ENCODE measurements around the gene PXDC1.

The PXDC1 gene

DNA sequence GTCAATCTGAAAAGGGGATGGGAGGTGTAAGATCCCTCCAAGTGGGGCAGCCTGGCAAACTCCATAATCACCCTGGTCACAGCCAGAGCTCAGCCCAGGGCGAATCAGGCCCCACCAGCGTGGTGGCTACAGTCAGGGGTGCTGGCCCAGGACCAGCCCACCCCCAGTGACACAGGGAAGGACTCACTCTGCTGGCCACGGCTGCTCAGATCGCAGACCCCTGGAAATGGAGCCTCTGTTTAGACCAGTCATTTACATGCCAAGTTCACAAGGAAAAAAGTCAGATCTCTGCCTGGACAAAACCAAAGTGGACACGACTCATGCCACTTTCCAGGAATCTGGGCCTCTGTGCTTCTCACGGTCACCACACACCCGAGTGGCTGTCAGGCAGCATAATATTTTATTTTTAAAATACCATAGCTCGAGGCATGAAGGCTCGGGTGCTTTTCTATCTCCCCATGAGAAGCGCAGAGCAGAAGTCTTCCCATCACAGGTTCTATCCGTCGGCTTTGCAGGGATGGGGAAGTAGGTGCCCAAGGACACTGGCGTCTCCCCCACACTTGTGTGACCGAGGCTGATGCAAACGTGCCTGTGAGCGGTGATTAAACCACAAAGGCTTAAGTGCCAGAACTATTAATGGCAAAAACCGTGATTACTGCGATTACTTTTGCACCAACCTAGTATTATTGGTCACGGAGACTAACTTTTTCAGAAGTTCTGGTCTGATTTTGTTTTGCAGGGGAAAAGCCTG lies 13.0 kb downstream of the PXDC1 start:
- H3K27ac ChIP-seq (ENCODE audit: low read depth, low read length), result no peak overlapping the region
- no peak overlapping the region for H3K4me3 ChIP-seq (ENCODE audit: low read length)
- peaks cover 11% of the 10 kb centered on the region for H3K4me1 ChIP-seq (ENCODE audit: control insufficient read depth, insufficient read depth, low read length)
- H3K9ac ChIP-seq (ENCODE audit: low read length), result no peak overlapping the region
- no peaks in the 10 kb centered on the region for H3K27me3 ChIP-seq (ENCODE audit: control insufficient read depth, insufficient read depth, low read length)
- peaks cover 8% of the 10 kb centered on the region for H3K36me3 ChIP-seq (ENCODE audit: control insufficient read depth, insufficient read depth, low read length)

DNA sequence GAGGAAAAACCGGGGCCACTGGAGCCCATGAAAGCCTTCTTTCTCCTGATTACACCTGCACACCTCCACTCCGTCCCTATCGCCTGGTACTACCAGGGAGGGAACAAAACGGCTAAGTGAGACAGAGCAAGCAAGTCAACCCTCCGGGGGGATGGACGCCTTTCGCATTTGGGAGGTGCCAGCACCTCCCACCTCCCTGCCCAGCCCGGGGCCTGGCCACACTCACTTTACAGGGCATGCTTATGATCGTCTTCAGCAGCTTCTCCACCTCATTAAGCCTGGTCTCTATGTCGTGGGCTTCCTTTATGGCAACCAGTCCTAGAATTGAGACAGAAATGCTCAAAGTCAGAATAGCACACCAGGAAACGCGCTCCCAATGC lies 13.7 kb downstream of the PXDC1 start:
- Histone ChIP-seq H3K4me3 (ENCODE audit: low read length) (no peak overlapping the region), H3K9ac (ENCODE audit: low read length) (no peak overlapping the region), H3K4me1 (ENCODE audit: control insufficient read depth, insufficient read depth, low read length) (peaks cover 4% of the 10 kb centered on the region), H3K36me3 (ENCODE audit: control insufficient read depth, insufficient read depth, low read length) (peaks cover 8% of the 10 kb centered on the region), H3K27me3 (ENCODE audit: control insufficient read depth, insufficient read depth, low read length) (no peaks in the 10 kb centered on the region), H3K27ac (ENCODE audit: low read depth, low read length) (no peak overlapping the region)

DNA sequence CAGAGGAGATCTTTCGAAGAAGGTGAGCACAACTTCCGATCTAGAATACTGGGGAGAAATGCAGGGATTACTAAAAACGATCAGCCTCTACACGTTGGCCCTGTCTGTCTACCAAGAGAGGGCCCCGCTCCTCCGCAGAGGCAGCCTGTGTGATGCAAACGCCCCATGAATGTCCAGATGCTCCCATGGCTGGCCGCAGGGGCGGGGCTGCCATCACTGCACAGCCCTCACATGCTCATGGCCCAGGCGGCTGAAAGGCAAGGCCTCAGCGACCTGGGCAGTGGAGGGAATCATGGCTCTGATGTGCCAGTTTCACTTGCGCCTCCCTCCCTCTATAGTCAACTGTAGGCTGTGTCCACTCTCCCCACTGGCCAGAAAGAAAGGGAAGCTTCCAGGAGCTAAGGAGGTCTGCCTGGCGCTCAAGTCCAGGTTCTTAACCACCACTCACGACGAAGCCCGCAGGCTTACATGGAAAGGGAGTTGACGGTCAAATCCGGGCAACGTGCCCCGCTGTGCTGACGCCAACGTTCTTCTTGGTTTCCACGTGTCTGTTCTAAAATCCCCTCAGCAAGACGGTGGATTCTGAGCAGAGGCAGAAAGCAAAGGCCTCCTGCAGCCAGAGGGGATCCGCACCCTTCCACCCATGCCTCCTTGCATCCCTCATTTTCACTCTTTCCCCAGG lies 14.2 kb downstream of the PXDC1 start:
- peaks cover 2% of the 10 kb centered on the region for H3K4me1 ChIP-seq (ENCODE audit: control insufficient read depth, insufficient read depth, low read length)
- no peak overlapping the region for H3K27ac ChIP-seq (ENCODE audit: low read depth, low read length)
- peaks cover 8% of the 10 kb centered on the region for H3K36me3 ChIP-seq (ENCODE audit: control insufficient read depth, insufficient read depth, low read length)
- no peaks in the 10 kb centered on the region for H3K27me3 ChIP-seq (ENCODE audit: control insufficient read depth, insufficient read depth, low read length)
- no peak overlapping the region for H3K9ac ChIP-seq (ENCODE audit: low read length)
- H3K4me3 ChIP-seq (ENCODE audit: low read length), result no peak overlapping the region

DNA sequence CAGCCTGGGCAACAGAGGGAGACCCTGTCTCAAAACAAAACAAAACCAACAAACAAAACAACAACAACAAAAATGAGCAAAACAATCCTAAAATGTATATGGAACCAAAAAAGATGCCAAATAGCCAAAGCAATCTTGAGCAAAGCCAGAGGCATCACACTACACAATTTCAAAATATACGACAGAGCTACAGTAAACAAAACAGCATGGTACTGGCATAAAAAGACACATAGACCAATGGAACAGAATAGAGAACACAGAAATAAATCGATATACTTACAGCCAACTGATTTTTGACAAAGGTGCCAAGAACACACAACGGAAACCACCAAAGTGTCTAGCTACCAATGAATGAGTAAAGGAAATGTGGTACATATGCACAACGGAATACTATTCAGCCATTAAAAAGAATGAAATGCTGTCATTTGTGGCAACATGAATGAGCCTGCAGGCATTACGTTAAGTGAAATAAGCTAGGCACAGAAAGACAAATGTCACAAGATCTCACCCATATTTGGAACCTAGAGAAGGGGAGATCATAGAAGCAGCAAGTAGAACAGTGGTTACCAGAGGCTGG lies 16.4 kb downstream of the PXDC1 start:
- Histone ChIP-seq H3K27me3 (ENCODE audit: control insufficient read depth, insufficient read depth, low read length) (no peaks in the 10 kb centered on the region), H3K36me3 (ENCODE audit: control insufficient read depth, insufficient read depth, low read length) (peaks cover 8% of the 10 kb centered on the region), H3K4me1 (ENCODE audit: control insufficient read depth, insufficient read depth, low read length) (peaks cover 3% of the 10 kb centered on the region), H3K4me3 (ENCODE audit: low read length) (no peak overlapping the region), H3K9ac (ENCODE audit: low read length) (no peak overlapping the region), H3K27ac (ENCODE audit: low read depth, low read length) (no peak overlapping the region)

DNA sequence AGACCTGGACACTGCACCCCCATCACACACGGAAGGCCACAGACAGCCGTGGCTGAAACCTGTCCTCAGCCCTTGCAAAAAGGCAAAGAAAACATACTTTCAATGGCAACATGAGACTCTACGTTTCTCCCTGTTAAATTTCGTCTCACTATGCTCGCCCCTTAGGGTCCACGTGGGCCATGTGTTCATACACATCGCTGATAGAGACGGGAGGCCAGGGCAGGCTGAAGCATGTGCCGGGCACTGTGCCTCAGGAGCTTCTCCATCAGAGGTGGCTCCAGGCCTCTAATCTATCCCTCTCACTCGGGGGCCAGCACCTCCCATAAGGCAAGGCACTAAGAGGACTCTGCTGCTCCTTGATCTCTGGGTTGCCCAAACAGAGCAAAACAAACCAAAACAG lies 17.5 kb downstream of the PXDC1 start:
- Histone ChIP-seq H3K27ac (ENCODE audit: low read depth, low read length) (no peak overlapping the region), H3K27me3 (ENCODE audit: control insufficient read depth, insufficient read depth, low read length) (no peaks in the 10 kb centered on the region), H3K9ac (ENCODE audit: low read length) (no peak overlapping the region), H3K36me3 (ENCODE audit: control insufficient read depth, insufficient read depth, low read length) (peaks cover 8% of the 10 kb centered on the region), H3K4me1 (ENCODE audit: control insufficient read depth, insufficient read depth, low read length) (peaks cover 3% of the 10 kb centered on the region), H3K4me3 (ENCODE audit: low read length) (no peak overlapping the region)

DNA sequence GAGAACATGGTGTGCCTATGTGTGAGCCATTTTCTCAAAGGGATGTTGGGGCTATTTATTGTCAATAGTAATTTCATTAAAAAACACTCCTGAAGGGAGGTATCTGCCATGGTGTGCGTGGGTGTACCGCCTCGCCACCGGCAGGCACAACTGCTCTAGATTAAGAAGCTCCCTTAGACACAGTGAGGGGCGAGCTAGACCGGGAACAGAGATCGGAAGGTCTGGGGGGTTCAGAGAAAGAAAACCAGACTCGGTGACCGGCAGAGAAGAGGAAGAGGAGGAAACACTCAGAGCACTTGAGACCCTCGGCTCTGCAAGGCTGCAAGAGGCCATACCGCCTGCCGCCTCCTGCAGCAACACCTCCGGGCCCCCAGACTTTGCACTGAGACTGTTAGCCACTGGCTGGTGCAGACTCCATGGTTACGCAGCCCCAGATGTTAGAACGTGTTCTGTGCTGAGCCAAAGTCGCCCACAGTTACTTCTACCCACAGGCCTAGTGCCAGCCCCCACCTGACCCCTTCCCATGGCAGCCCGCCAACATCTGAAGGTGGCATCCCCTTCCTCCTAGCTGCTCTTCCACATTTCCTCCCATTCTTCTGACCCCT lies 18.1 kb downstream of the PXDC1 start:
- H3K36me3 ChIP-seq (ENCODE audit: control insufficient read depth, insufficient read depth, low read length), result peaks cover 8% of the 10 kb centered on the region
- no peak overlapping the region for H3K9ac ChIP-seq (ENCODE audit: low read length)
- H3K4me1 ChIP-seq (ENCODE audit: control insufficient read depth, insufficient read depth, low read length), result peaks cover 3% of the 10 kb centered on the region
- H3K4me3 ChIP-seq (ENCODE audit: low read length), result no peak overlapping the region
- H3K27ac ChIP-seq (ENCODE audit: low read depth, low read length), result no peak overlapping the region
- H3K27me3 ChIP-seq (ENCODE audit: control insufficient read depth, insufficient read depth, low read length), result no peaks in the 10 kb centered on the region

DNA sequence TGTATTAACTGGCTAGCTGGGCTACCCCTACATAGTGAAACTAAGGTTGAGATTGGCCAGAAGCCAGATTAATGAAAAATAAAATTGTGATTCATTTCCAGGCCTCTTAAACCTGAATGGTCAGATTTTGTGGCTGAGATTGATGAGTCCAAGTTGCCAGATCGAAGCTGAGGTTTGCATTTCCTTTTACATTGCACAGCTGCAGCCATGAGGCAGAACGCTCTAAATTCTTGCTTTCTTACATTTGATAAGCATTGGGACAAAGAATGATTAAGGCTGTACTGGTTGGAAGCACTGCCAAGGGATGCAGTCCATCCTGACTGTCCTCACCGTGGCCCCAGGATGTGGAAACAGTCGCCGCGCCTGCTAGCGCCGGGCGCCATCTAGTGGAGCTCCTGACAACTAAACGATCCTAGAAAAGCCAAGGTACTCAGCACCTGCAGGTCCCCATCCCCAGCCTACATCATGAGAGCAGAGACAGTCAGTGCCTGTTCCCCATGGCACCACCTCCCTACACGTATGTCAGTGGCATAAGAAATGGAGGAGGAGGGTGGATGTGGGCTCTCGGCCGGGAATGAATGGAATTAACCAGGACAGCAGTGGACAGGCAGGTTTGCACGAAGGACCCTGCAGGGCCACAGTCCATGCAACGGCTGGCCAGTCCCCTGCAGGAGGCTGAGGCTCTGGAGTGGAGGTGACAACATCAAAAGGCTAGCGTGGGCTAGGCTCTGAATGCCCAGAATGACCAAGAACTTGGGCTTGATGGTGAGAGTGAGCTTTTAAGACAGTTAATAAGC lies 19.0 kb downstream of the PXDC1 start:
- peaks cover 3% of the 10 kb centered on the region for H3K4me1 ChIP-seq (ENCODE audit: control insufficient read depth, insufficient read depth, low read length)
- H3K36me3 ChIP-seq (ENCODE audit: control insufficient read depth, insufficient read depth, low read length), result peaks cover 8% of the 10 kb centered on the region
- H3K27ac ChIP-seq (ENCODE audit: low read depth, low read length), result no peak overlapping the region
- no peaks in the 10 kb centered on the region for H3K27me3 ChIP-seq (ENCODE audit: control insufficient read depth, insufficient read depth, low read length)
- H3K4me3 ChIP-seq (ENCODE audit: low read length), result no peak overlapping the region
- no peak overlapping the region for H3K9ac ChIP-seq (ENCODE audit: low read length)

- H3K9ac ChIP-seq (ENCODE audit: low read length), result no peak overlapping the region
Measured at GRCh38 chr6:3731700-3732099, 19.8 kb downstream of the PXDC1 start.

GRCh38 chr6:3729603-3730344 lies 21.7 kb downstream of the PXDC1 start:
- Histone ChIP-seq H3K36me3 (ENCODE audit: control insufficient read depth, insufficient read depth, low read length) (peaks cover 4% of the 10 kb centered on the region), H3K27me3 (ENCODE audit: control insufficient read depth, insufficient read depth, low read length) (no peaks in the 10 kb centered on the region), H3K27ac (ENCODE audit: low read depth, low read length) (no peak overlapping the region), H3K4me3 (ENCODE audit: low read length) (no peak overlapping the region), H3K9ac (ENCODE audit: low read length) (no peak overlapping the region), H3K4me1 (ENCODE audit: control insufficient read depth, insufficient read depth, low read length) (peaks cover 3% of the 10 kb centered on the region)

More at GRCh38 chr6:3731700-3732099, 19.8 kb downstream of the PXDC1 start:
- Histone ChIP-seq H3K27me3 (ENCODE audit: control insufficient read depth, insufficient read depth, low read length) (no peaks in the 10 kb centered on the region), H3K27ac (ENCODE audit: low read depth, low read length) (no peak overlapping the region), H3K36me3 (ENCODE audit: control insufficient read depth, insufficient read depth, low read length) (peaks cover 7% of the 10 kb centered on the region), H3K4me3 (ENCODE audit: low read length) (no peak overlapping the region), H3K4me1 (ENCODE audit: control insufficient read depth, insufficient read depth, low read length) (peaks cover 3% of the 10 kb centered on the region)

DNA sequence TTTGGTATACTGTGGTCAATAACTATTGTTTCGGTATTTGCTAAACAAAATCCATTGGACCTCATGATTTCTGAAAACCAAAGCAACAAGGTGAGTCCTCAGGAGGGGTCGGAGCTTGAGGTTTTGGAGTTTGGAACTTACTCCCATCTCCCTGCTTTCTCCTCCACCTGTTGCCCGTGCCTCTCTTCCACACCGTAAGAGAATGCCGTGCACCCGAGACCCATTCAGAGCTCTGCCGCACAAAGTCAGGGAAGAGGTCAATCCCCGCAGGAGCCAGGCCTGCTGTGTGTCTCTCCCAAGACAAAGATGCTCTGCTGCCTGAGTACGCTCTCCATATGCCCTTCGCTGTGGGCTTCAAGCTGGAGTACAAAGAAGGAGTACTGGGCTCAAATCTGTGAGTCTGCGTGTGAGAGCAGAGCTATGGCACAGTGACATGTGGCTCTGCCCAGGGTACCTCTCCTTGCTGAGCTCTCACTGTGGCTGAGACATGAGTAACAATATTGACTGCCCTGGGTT lies 23.9 kb downstream of the PXDC1 start:
- Histone ChIP-seq H3K27ac (ENCODE audit: low read depth, low read length) (no peak overlapping the region), H3K4me1 (ENCODE audit: control insufficient read depth, insufficient read depth, low read length) (peaks cover 6% of the 10 kb centered on the region), H3K27me3 (ENCODE audit: control insufficient read depth, insufficient read depth, low read length) (no peaks in the 10 kb centered on the region), H3K4me3 (ENCODE audit: low read length) (no peak overlapping the region), H3K36me3 (ENCODE audit: control insufficient read depth, insufficient read depth, low read length) (peaks cover 4% of the 10 kb centered on the region), H3K9ac (ENCODE audit: low read length) (no peak overlapping the region)

DNA sequence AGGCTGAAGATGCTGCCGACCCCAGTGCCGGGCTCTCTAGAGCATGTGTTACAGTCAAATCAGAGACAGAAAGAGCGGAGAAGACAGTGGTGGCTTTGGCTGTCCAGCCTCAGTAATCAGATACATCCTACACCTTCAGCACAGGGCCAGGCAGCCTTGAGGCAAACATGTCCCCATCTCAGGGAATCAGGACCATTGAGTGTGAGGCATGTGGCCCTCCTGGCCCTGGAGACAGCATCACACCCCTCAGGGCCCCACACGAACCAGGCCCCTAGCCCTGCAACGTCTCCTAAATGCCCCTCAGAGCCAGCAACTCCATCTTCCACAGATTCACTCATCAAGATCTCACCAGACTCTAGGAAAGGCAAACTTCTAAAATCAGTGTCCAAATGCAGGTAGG lies 24.5 kb downstream of the PXDC1 start:
- peaks cover 4% of the 10 kb centered on the region for H3K36me3 ChIP-seq (ENCODE audit: control insufficient read depth, insufficient read depth, low read length)
- peaks cover 6% of the 10 kb centered on the region for H3K4me1 ChIP-seq (ENCODE audit: control insufficient read depth, insufficient read depth, low read length)
- no peaks in the 10 kb centered on the region for H3K27me3 ChIP-seq (ENCODE audit: control insufficient read depth, insufficient read depth, low read length)
- H3K27ac ChIP-seq (ENCODE audit: low read depth, low read length), result no peak overlapping the region
- H3K9ac ChIP-seq (ENCODE audit: low read length), result no peak overlapping the region
- H3K4me3 ChIP-seq (ENCODE audit: low read length), result no peak overlapping the region

Measured in rectal smooth muscle tissue (tissue), 1 donor.